GM12865 (cell line): ENCODE results near the gene SH2D6.
"Not testable (repeated sequence)": the region's sequence is repeated elsewhere in the genome, so short reads cannot be mapped to it uniquely, and the experiment has no call there.

Experiments used
- DNase-seq: peaks from one replicate; pipeline ENCODE4 v3.0.0; 2010; ENCODE audit warnings: low read depth
- H3K4me3 ChIP-seq: 2 replicates; pipeline ENCODE4 v1.5.1; 2011; ENCODE audit warnings: mild to moderate bottlenecking, low read depth, low read length, control low read depth
- CTCF ChIP-seq: IDR thresholded peaks from 2 replicates; pipeline ENCODE4 v1.5.1; 2011; ENCODE audit warnings: low read length, control low read depth, low read depth, inconsistent platforms; ENCODE audit not compliant: insufficient read depth; ENCODE audit errors: missing control alignments

The SH2D6 gene

GRCh38 chr2:85436836-85437487 lies 18.4 kb downstream of the SH2D6 start:
- TF ChIP-seq CTCF: no peak
- no peak for DNase-seq
- H3K4me3 ChIP-seq: peak overlapping the region; percentile 47; the same call in 1 of the 2 replicates

GRCh38 chr2:85437488-85438200 lies 19.1 kb downstream of the SH2D6 start:
- TF ChIP-seq CTCF: no peak
- peak overlapping the region; percentile 47 for H3K4me3 ChIP-seq
- peak; percentile 82 for DNase-seq

GRCh38 chr2:85438201-85439024 lies 19.9 kb downstream of the SH2D6 start:
- peak overlapping the region; percentile 47 for H3K4me3 ChIP-seq
- no peak for DNase-seq
- no peak for TF ChIP-seq CTCF

GRCh38 chr2:85439025-85439472 lies 20.5 kb downstream of the SH2D6 start:
- no peak for TF ChIP-seq CTCF
- H3K4me3 ChIP-seq: no peak overlapping the region
- no peak for DNase-seq

- DNase-seq: not testable (repeated sequence)
Measured at GRCh38 chr2:85439569-85439968, 21.1 kb downstream of the SH2D6 start.

GRCh38 chr2:85439986-85440385 lies 21.5 kb downstream of the SH2D6 start:
- no peak for TF ChIP-seq CTCF
- peak; percentile 38 for DNase-seq
- no peak overlapping the region for H3K4me3 ChIP-seq

More at GRCh38 chr2:85439569-85439968, 21.1 kb downstream of the SH2D6 start:
- not testable (repeated sequence) for H3K4me3 ChIP-seq

GRCh38 chr2:85440729-85441128 lies 22.2 kb downstream of the SH2D6 start:
- no peak for TF ChIP-seq CTCF
- H3K4me3 ChIP-seq: no peak overlapping the region
- DNase-seq: no peak
